IMR-90 (cell line): ENCODE data around the gene RAB41. TPM values are rescaled to one million over a fixed set of nuclear protein-coding genes. Genes with fewer than 3 reads are reported as not detected.

Experiments
- ATAC-seq: fragments of 200-7000 bp; cut with Tn5 transposase; 2 replicates; pipeline ENCODE4 v1.9.1; 2020; ENCODE audit warnings: low read depth, mild to moderate bottlenecking, moderate library complexity
- Bru-seq: library from RNA; stranded (reverse); fragments of 400-500 nt; gene quantifications from one replicate; lab custom pipeline; 2021; lab: Mats Ljungman, UMichigan
- BruChase-seq, 2 experiments: library from RNA; stranded (reverse); fragments of 400-500 nt; gene quantifications; one replicate each; lab custom pipeline; 2021; lab: Mats Ljungman, UMichigan
- BruUV-seq: library from RNA; stranded (reverse); fragments of 400-500 nt; replicated peaks from 2 replicates; lab custom pipeline; 2021; lab: Mats Ljungman, UMichigan
- CTCF ChIA-PET: fragments of 300-600 bp; formaldehyde crosslinking; extraction: SDS; loops from one replicate; lab custom pipeline; 2021; ENCODE audit warnings: antibody characterized with exemption; lab: Yijun Ruan, JAX
- POLR2A ChIA-PET: fragments of 300-600 bp; sonication (Branson Sonifier 250); formaldehyde crosslinking; loops from one replicate; lab custom pipeline; 2022; ENCODE audit warnings: antibody characterized with exemption; ENCODE audit not compliant: unreplicated experiment; lab: Charles Lee
- DNase-seq: peaks from one replicate; pipeline ENCODE4 v3.0.0; 2013
- H2AFZ ChIP-seq: replicated peaks from 2 replicates; pipeline ENCODE3; 2013; ENCODE audit warnings: low read length, mild to moderate bottlenecking; ENCODE audit not compliant: poor library complexity
- H2AK5ac ChIP-seq: 2 replicates; pipeline ENCODE4 v1.6.1; 2013; ENCODE audit warnings: low read depth, low read length, inconsistent platforms
- H2AK9ac ChIP-seq: replicated peaks from 2 replicates; pipeline ENCODE3; 2013; ENCODE audit warnings: mild to moderate bottlenecking, low read depth, low read length, moderate library complexity; ENCODE audit not compliant: poor library complexity
- H2BK120ac ChIP-seq: 2 replicates; pipeline ENCODE4 v1.6.1; 2013; ENCODE audit warnings: low read depth, low read length, inconsistent platforms
- H2BK15ac ChIP-seq: 3 replicates; pipeline ENCODE4 v1.6.1; 2013; ENCODE audit warnings: low read depth, low read length, inconsistent platforms
- H2BK20ac ChIP-seq: 2 replicates; pipeline ENCODE4 v1.6.1; 2013; ENCODE audit warnings: low read depth, mild to moderate bottlenecking, inconsistent platforms, low read length, moderate library complexity
- H2BK5ac ChIP-seq: 2 replicates; pipeline ENCODE4 v1.6.1; 2013; ENCODE audit warnings: mild to moderate bottlenecking, low read depth, low read length, inconsistent platforms; ENCODE audit not compliant: poor library complexity, severe bottlenecking
- H3K14ac ChIP-seq: replicated peaks from 2 replicates; pipeline ENCODE4 v1.6.1; 2013; ENCODE audit warnings: low read depth, low read length, inconsistent platforms
- H3K18ac ChIP-seq: 2 replicates; pipeline ENCODE4 v1.6.1; 2013; ENCODE audit warnings: low read depth, low read length, control low read depth
- H3K23ac ChIP-seq: 2 replicates; pipeline ENCODE4 v1.6.1; 2013; ENCODE audit warnings: low read depth, low read length, inconsistent platforms
- H3K27ac ChIP-seq: 2 replicates; pipeline ENCODE4 v1.5.1; 2013; ENCODE audit warnings: mild to moderate bottlenecking, control low read depth, low read length; ENCODE audit not compliant: insufficient read depth
- H3K27me3 ChIP-seq: 2 replicates; pipeline ENCODE4 v1.6.1; 2013; ENCODE audit warnings: low read length; ENCODE audit not compliant: control insufficient read depth, insufficient read depth
- H3K36me3 ChIP-seq: 2 replicates; pipeline ENCODE4 v1.6.1; 2013; ENCODE audit warnings: low read length, mixed read lengths; ENCODE audit not compliant: control insufficient read depth, insufficient read depth
- H3K4ac ChIP-seq: 2 replicates; pipeline ENCODE4 v1.6.1; 2013; ENCODE audit warnings: low read depth, low read length, inconsistent platforms
- H3K4me1 ChIP-seq: 2 replicates; pipeline ENCODE4 v1.6.1; 2013; ENCODE audit warnings: low read length, mixed read lengths; ENCODE audit not compliant: control insufficient read depth, insufficient read depth
- H3K4me2 ChIP-seq: 2 replicates; pipeline ENCODE4 v1.6.1; 2013; ENCODE audit warnings: low read depth, mild to moderate bottlenecking, control low read depth, low read length, moderate library complexity
- H3K4me3 ChIP-seq: 2 replicates; pipeline ENCODE4 v1.5.1; 2013; ENCODE audit warnings: low read depth, mild to moderate bottlenecking, control low read depth, low read length, moderate library complexity; ENCODE audit not compliant: insufficient read depth
- H3K56ac ChIP-seq: 2 replicates; pipeline ENCODE4 v1.6.1; 2013; ENCODE audit warnings: low read length, inconsistent platforms; ENCODE audit not compliant: insufficient read depth; ENCODE audit errors: extremely low read depth
- H3K79me1 ChIP-seq, 2 experiments: 2 replicates each; pipeline ENCODE4 v1.6.1; 2013; ENCODE audit warnings: low read length in 2 of 2, inconsistent platforms in 1 of 2, low read depth in 1 of 2
- H3K9ac ChIP-seq: 2 replicates; pipeline ENCODE4 v1.6.1; 2013; ENCODE audit warnings: low read depth, low read length, control low read depth
- H3K9me1 ChIP-seq: 2 replicates; pipeline ENCODE4 v1.6.1; 2013; ENCODE audit warnings: low read length, inconsistent platforms; ENCODE audit not compliant: insufficient read depth
- H3K9me3 ChIP-seq: 2 replicates; pipeline ENCODE4 v1.6.1; 2013; ENCODE audit warnings: low read length; ENCODE audit not compliant: control insufficient read depth, insufficient read depth
- H4K20me1 ChIP-seq: 2 replicates; pipeline ENCODE4 v1.6.1; 2013; ENCODE audit warnings: low read length, inconsistent platforms; ENCODE audit not compliant: insufficient read depth
- H4K5ac ChIP-seq: 2 replicates; pipeline ENCODE4 v1.6.1; 2013; ENCODE audit warnings: mild to moderate bottlenecking, low read depth, low read length, control low read depth
- H4K8ac ChIP-seq, 2 experiments: 2 replicates each; pipeline ENCODE4 v1.6.1; 2013; ENCODE audit warnings: low read depth in 2 of 2, low read length in 2 of 2, control low read depth in 1 of 2, inconsistent platforms in 1 of 2
- H4K91ac ChIP-seq: 2 replicates; pipeline ENCODE4 v1.6.1; 2013; ENCODE audit warnings: low read depth, low read length, inconsistent platforms; ENCODE audit not compliant: insufficient read depth
- CEBPB ChIP-seq: IDR thresholded peaks from 2 replicates; pipeline ENCODE4 v1.6.1; 2012; ENCODE audit warnings: low read depth, low read length, improper control_type of control experiment
- CHD1 ChIP-seq: IDR thresholded peaks from 2 replicates; pipeline ENCODE4 v1.6.1; 2012; ENCODE audit warnings: low read depth, low read length, improper control_type of control experiment
- CTCF ChIP-seq: conservative IDR thresholded peaks from 2 replicates; pipeline ENCODE4 v1.5.1; 2012; ENCODE audit warnings: mild to moderate bottlenecking, low read depth, low read length, improper control_type of control experiment
- ELK1 ChIP-seq: fragments of 150-350 bp; IDR thresholded peaks from 2 replicates; pipeline ENCODE4 v1.6.1; 2016; ENCODE audit warnings: low read depth, mild to moderate bottlenecking, low read length, moderate library complexity, borderline replicate concordance
- FOS ChIP-seq: fragments of 150-350 bp; IDR thresholded peaks from 2 replicates; pipeline ENCODE4 v1.6.1; 2016; ENCODE audit warnings: low read depth, low read length
- MAFK ChIP-seq: IDR thresholded peaks from 2 replicates; pipeline ENCODE4 v1.6.1; 2012; ENCODE audit warnings: low read depth, low read length, improper control_type of control experiment
- MAZ ChIP-seq: IDR thresholded peaks from 2 replicates; pipeline ENCODE4 v1.6.1; 2012; ENCODE audit warnings: low read depth, mild to moderate bottlenecking, low read length, improper control_type of control experiment, moderate library complexity, borderline replicate concordance
- MXI1 ChIP-seq: IDR thresholded peaks from 2 replicates; pipeline ENCODE4 v1.6.1; 2012; ENCODE audit warnings: low read depth, mild to moderate bottlenecking, low read length, moderate library complexity, borderline replicate concordance
- NFE2L2 ChIP-seq: fragments of 150-350 bp; IDR thresholded peaks from 2 replicates; pipeline ENCODE4 v1.6.1; 2016; ENCODE audit warnings: low read depth, mild to moderate bottlenecking, low read length
- POLR2A ChIP-seq: IDR thresholded peaks from 2 replicates; pipeline ENCODE4 v1.6.1; 2012; ENCODE audit warnings: mild to moderate bottlenecking, low read depth, low read length
- RCOR1 ChIP-seq: IDR thresholded peaks from 2 replicates; pipeline ENCODE4 v1.6.1; 2012; ENCODE audit warnings: mild to moderate bottlenecking, low read length, improper control_type of control experiment; ENCODE audit not compliant: insufficient replicate concordance
- RFX5 ChIP-seq: IDR thresholded peaks from 2 replicates; pipeline ENCODE4 v1.8.0; 2012; ENCODE audit warnings: low read depth, mild to moderate bottlenecking, low read length, moderate library complexity
- SMC3 ChIP-seq: fragments of 150-350 bp; IDR thresholded peaks from 2 replicates; pipeline ENCODE4 v1.6.1; 2016; ENCODE audit warnings: low read depth, mild to moderate bottlenecking, antibody characterized with exemption, low read length, moderate library complexity
- USF2 ChIP-seq: fragments of 150-350 bp; IDR thresholded peaks from 2 replicates; pipeline ENCODE4 v1.6.1; 2017; ENCODE audit warnings: mild to moderate bottlenecking, antibody characterized with exemption, low read length, low read depth
- WGBS, 2 experiments: methylation state at CpG; one replicate each; pipeline versions ENCODE4 v1.1.5 to v1.1.7; 2013; ENCODE audit warnings: missing lambda C conversion rate in 2 of 2; ENCODE audit not compliant: insufficient read length in 1 of 2; ENCODE audit errors: extremely low coverage in 2 of 2; 5-methylcytosine and 5-hydroxymethylcytosine counted together
- dilution Hi-C: fragments of 300-500 bp; cut with HindIII; formaldehyde crosslinking; loops from one replicate; pipeline ENCODE4 v1.14.3; 2018; ENCODE audit warnings: low sequenced_read_pairs; ENCODE audit not compliant: unreplicated experiment
- in situ Hi-C: fragments of 300-500 bp; cut with MboI; formaldehyde crosslinking; loops from 3 replicates; pipeline ENCODE4 v1.14.3; 2019; ENCODE audit warnings: low sequenced_read_pairs, inconsistent platforms, mixed read lengths
- intact Hi-C: fragments of 100-400 bp; cut with micrococcal nuclease; formaldehyde crosslinking; loops from 2 replicates; pipeline ENCODE4 v1.10.0; 2022
- long read RNA-seq: library from polyadenylated mRNA; unstranded; transcript quantifications from one replicate; pipeline ENCODE4 v2.0.0, GENCODE V29; 2021; ENCODE audit not compliant: unreplicated experiment
- polyA plus RNA-seq, 3 experiments: library from polyadenylated mRNA; depleted of rRNA; stranded (reverse); fragments of >200 nt; gene quantifications; 2 replicates each; pipeline ENCODE4 v1.2.3, GENCODE V29; 2012; ENCODE audit warnings: low replicate concordance in 1 of 3
- total RNA-seq: library from RNA; depleted of rRNA; stranded (reverse); fragments of >200 nt; gene quantifications from 2 replicates; pipeline ENCODE4 v1.2.3, GENCODE V29; 2012; rRNA removed

The RAB41 gene
- total RNA-seq: not detected in 2 replicates
- not detected in 2 replicates for polyA plus RNA-seq (2012; rRNA removed)
- polyA plus RNA-seq (2012; cell fraction: cytosol; rRNA removed): not detected in 2 replicates
- polyA plus RNA-seq (2012; cell fraction: nucleus; rRNA removed; ENCODE audit: low replicate concordance): not detected in 2 replicates
- Bru-seq, nascent RNA: not detected
- BruChase-seq, experiment 1, labeled RNA remaining after a 6-hour chase: not detected
- not detected for BruChase-seq, experiment 2, labeled RNA remaining after a 2-hour chase
- long read RNA-seq: 0 reads

- Histone ChIP-seq H3K9ac (no peak within 1 kb of the TSS), H3K9me3 (no peaks in the 10 kb centered on the region; the same call in 1 of the 2 replicates), H2AK9ac (no peak within 1 kb of the TSS), H3K18ac (no peak within 1 kb of the TSS), H3K14ac (no peak within 1 kb of the TSS), H3K36me3 (no peaks in the 10 kb centered on the region; the same call in 1 of the 2 replicates), H2BK15ac (no peak within 1 kb of the TSS), H3K23ac (no peak within 1 kb of the TSS), H4K5ac (no peak within 1 kb of the TSS), H2AFZ (no peak within 1 kb of the TSS), H2BK120ac (no peak within 1 kb of the TSS), H3K4me3 (no peak within 1 kb of the TSS), H4K91ac (no peak within 1 kb of the TSS), H3K4me1 (no peaks in the 10 kb centered on the region), H2BK20ac (no peak within 1 kb of the TSS), H3K4me2 (no peak within 1 kb of the TSS), H3K4ac (no peak within 1 kb of the TSS), H3K27me3 (no peaks in the 10 kb centered on the region; the same call in 1 of the 2 replicates), H4K20me1 (no peaks in the 10 kb centered on the region), H2BK5ac (no peak within 1 kb of the TSS), H3K9me1 (no peaks in the 10 kb centered on the region), H3K56ac (no peak within 1 kb of the TSS), H3K27ac (no peak within 1 kb of the TSS), H4K8ac (no peak within 1 kb of the TSS), H3K79me1 (no peaks in the 10 kb centered on the region), H2AK5ac (no peak within 1 kb of the TSS)
- DNase-seq (no peak), ATAC-seq (no peak)
- ChIA-PET CTCF (no interaction called here), POLR2A (no interaction called here)
- in situ Hi-C loops: no loop called here
- BruUV-seq: no TSS peak
- 94% methylated on average over 13 of the region's 21 CpGs; no CpG with 5 or more reads in 1 of the 2 experiments for WGBS, 2 experiments
- dilution Hi-C loops: no loop called here
- TF ChIP-seq SMC3: no peak
- TF ChIP-seq MAFK: no peak
- TF ChIP-seq CHD1: no peak
- TF ChIP-seq RCOR1: no peak
- TF ChIP-seq USF2: no peak
- TF ChIP-seq POLR2A: no peak
- TF ChIP-seq FOS: no peak
- no peak for TF ChIP-seq RFX5
- TF ChIP-seq ELK1: no peak
- TF ChIP-seq MAZ: no peak
- TF ChIP-seq MXI1: no peak
- no peak for TF ChIP-seq CEBPB
- no peak for TF ChIP-seq NFE2L2
- no peak for TF ChIP-seq CTCF
- intact Hi-C loops: no loop called here
Measured at GRCh38 chrX:70281951-70282350, at the start of gene RAB41. Gene RAB41, plus strand, starts transcription at chrX:70282172. Its CDS starts 46 bp downstream, at chrX:70282218.
